ENCODE results near the gene SDR39U1.

SDR39U1 gene

GRCh38 chr14:24390701-24391468 lies 51.7 kb downstream of the SDR39U1 start:
- H3K4me3 ChIP-seq (replicated peaks in 1 of 2; ENCODE audit: low read depth in 2 of 2, low read length in 2 of 2), result no peak overlapping the region
- peak; percentile 11 to 34 for DNase-seq (ENCODE audit: low read depth in 2 of 2)
- TF ChIP-seq CTCF (IDR thresholded peaks at IDR 0.05; ENCODE audit: low read depth, low read length), result no peak

Measured in cardiac fibroblast (primary cell).